Osteoblast (primary cell): ENCODE data around the gene NUDT1. TPM values are rescaled to one million over a fixed set of nuclear protein-coding genes. Genes with fewer than 3 reads are reported as not detected.

ENCODE experiments used
- DNase-seq: peaks from one replicate; pipeline ENCODE4 v3.0.0; 2011; ENCODE audit warnings: low spot score, mixed read lengths; ENCODE audit not compliant: insufficient read length; ENCODE audit errors: missing footprints
- H2AFZ ChIP-seq: 2 replicates; pipeline ENCODE4 v1.6.0; 2011; ENCODE audit warnings: mild to moderate bottlenecking, low read length
- H3K27ac ChIP-seq: 2 replicates; pipeline ENCODE4 v1.5.1; 2011; ENCODE audit warnings: mild to moderate bottlenecking, low read depth, low read length, moderate library complexity
- H3K27me3 ChIP-seq: 2 replicates; pipeline ENCODE4 v1.6.0; 2012; ENCODE audit warnings: mild to moderate bottlenecking, control low read depth, inconsistent platforms, low read length, moderate library complexity; ENCODE audit not compliant: insufficient read depth
- H3K36me3 ChIP-seq: 2 replicates; pipeline ENCODE4 v1.5.1; 2011; ENCODE audit warnings: mild to moderate bottlenecking, low read length, control low read depth, moderate library complexity; ENCODE audit not compliant: insufficient read depth
- H3K4me1 ChIP-seq: 2 replicates; pipeline ENCODE4 v1.5.1; 2011; ENCODE audit warnings: mild to moderate bottlenecking, low read length, control low read depth, moderate library complexity; ENCODE audit not compliant: insufficient read depth
- H3K4me2 ChIP-seq: 2 replicates; pipeline ENCODE4 v1.6.0; 2011; ENCODE audit warnings: mild to moderate bottlenecking, low read length; ENCODE audit not compliant: insufficient read depth
- H3K4me3 ChIP-seq: fragments of 200-600 bp; sonication (generic); 3 replicates; pipeline ENCODE4 v1.5.1; 2012; ENCODE audit warnings: mild to moderate bottlenecking, low read length, inconsistent platforms; ENCODE audit not compliant: insufficient read depth
- H3K79me2 ChIP-seq: 2 replicates; pipeline ENCODE4 v1.6.0; 2012; ENCODE audit warnings: mild to moderate bottlenecking, low read length, control low read depth, inconsistent platforms; ENCODE audit not compliant: insufficient read depth
- H3K9me3 ChIP-seq: 2 replicates; pipeline ENCODE4 v1.5.1; 2011; ENCODE audit warnings: low read depth, low read length, control low read depth
- H4K20me1 ChIP-seq: 2 replicates; pipeline ENCODE4 v1.6.0; 2012; ENCODE audit warnings: mild to moderate bottlenecking, low read length, control low read depth; ENCODE audit not compliant: insufficient read depth
- total RNA-seq: library from RNA; depleted of rRNA; stranded (reverse); fragments of >200 nt; gene quantifications from 2 replicates; pipeline ENCODE4 v1.2.3, GENCODE V29; 2012
- TF ChIP-seq, protein P1 (sequence below): IDR thresholded peaks from 2 replicates; pipeline ENCODE4 v1.5.1; 2011; ENCODE audit warnings: mild to moderate bottlenecking, low read depth, low read length, moderate library complexity; ENCODE audit errors: extremely low read depth

Gene NUDT1
- total RNA-seq, 1 donor = 18.5 TPM

DNA sequence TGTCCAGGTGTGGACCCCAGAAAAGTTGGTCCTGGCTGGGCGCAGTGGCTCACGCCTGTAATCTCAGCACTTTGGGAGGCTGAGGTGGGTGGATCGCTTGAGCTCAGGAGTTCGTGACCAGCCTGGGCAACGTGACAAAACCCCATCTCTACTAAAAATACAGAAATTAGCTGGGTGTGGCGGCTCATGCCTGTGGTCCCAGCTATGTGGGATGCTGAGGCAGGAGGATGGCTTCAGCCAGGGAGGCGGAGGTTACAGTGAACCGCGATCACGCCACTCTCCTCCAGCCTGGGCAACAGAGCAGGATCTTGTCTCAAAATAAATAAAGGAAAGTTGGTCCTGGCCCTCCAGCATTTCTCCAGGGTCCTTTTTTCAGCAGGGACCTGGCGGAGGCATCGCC, 1.4 kb downstream of the NUDT1 start:
- Histone ChIP-seq H3K79me2 (peaks cover 26% of the 10 kb centered on the region), H3K4me1 (peaks cover 29% of the 10 kb centered on the region), H2AFZ (peak overlapping the region; percentile 85), H3K4me2 (peak overlapping the region; percentile 98), H3K27me3 (no peaks in the 10 kb centered on the region), H3K36me3 (peaks cover 12% of the 10 kb centered on the region), H3K4me3 (peak overlapping the region; percentile 91), H4K20me1 (peaks cover 6% of the 10 kb centered on the region), H3K9me3 (no peaks in the 10 kb centered on the region), H3K27ac (peak overlapping the region; percentile 83)
- TF ChIP-seq, protein P1, sequence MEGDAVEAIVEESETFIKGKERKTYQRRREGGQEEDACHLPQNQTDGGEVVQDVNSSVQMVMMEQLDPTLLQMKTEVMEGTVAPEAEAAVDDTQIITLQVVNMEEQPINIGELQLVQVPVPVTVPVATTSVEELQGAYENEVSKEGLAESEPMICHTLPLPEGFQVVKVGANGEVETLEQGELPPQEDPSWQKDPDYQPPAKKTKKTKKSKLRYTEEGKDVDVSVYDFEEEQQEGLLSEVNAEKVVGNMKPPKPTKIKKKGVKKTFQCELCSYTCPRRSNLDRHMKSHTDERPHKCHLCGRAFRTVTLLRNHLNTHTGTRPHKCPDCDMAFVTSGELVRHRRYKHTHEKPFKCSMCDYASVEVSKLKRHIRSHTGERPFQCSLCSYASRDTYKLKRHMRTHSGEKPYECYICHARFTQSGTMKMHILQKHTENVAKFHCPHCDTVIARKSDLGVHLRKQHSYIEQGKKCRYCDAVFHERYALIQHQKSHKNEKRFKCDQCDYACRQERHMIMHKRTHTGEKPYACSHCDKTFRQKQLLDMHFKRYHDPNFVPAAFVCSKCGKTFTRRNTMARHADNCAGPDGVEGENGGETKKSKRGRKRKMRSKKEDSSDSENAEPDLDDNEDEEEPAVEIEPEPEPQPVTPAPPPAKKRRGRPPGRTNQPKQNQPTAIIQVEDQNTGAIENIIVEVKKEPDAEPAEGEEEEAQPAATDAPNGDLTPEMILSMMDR = no peak
- no peak for DNase-seq

- no peak overlapping the region for H3K4me3 ChIP-seq
- H3K27ac ChIP-seq = no peak overlapping the region
- peaks cover 5% of the 10 kb centered on the region for H3K36me3 ChIP-seq
- H3K27me3 ChIP-seq = no peaks in the 10 kb centered on the region
- peaks cover 39% of the 10 kb centered on the region for H3K4me1 ChIP-seq
- H4K20me1 ChIP-seq = peaks cover 6% of the 10 kb centered on the region
- TF ChIP-seq, protein P1 = no peak
- H3K4me2 ChIP-seq = no peak overlapping the region
- no peak overlapping the region for H2AFZ ChIP-seq
- peaks cover 24% of the 10 kb centered on the region for H3K79me2 ChIP-seq
- H3K9me3 ChIP-seq = no peaks in the 10 kb centered on the region
- DNase-seq = no peak
These were observed 2.5 kb downstream of the NUDT1 start for GRCh38 chr7:2244404-2244995.

- no peak overlapping the region for H3K4me3 ChIP-seq
- H3K27ac ChIP-seq = no peak overlapping the region
- H3K4me2 ChIP-seq = no peak overlapping the region
- TF ChIP-seq, protein P1 = no peak
- H3K79me2 ChIP-seq = peaks cover 12% of the 10 kb centered on the region
- H2AFZ ChIP-seq = no peak overlapping the region
- no peaks in the 10 kb centered on the region for H3K27me3 ChIP-seq
- no peak for DNase-seq
- H3K4me1 ChIP-seq = peaks cover 44% of the 10 kb centered on the region
- H4K20me1 ChIP-seq = no peaks in the 10 kb centered on the region
- H3K9me3 ChIP-seq = no peaks in the 10 kb centered on the region
- H3K36me3 ChIP-seq = peaks cover 7% of the 10 kb centered on the region
These were observed 4.1 kb downstream of the NUDT1 start for GRCh38 chr7:2245883-2246675.
